GM18909 (cell line): ENCODE data around the gene ERICH3.
A peak's percentile ranks its signal among the peaks of the same experiment; 100 is the strongest.

Experiments
- ATAC-seq: cut with Tn5 transposase; IDR thresholded peaks from one replicate; pipeline ENCODE4 v1.9.1; 2021; ENCODE audit warnings: mild to moderate bottlenecking; ENCODE audit not compliant: unreplicated experiment, poor library complexity

Gene ERICH3, protein sequence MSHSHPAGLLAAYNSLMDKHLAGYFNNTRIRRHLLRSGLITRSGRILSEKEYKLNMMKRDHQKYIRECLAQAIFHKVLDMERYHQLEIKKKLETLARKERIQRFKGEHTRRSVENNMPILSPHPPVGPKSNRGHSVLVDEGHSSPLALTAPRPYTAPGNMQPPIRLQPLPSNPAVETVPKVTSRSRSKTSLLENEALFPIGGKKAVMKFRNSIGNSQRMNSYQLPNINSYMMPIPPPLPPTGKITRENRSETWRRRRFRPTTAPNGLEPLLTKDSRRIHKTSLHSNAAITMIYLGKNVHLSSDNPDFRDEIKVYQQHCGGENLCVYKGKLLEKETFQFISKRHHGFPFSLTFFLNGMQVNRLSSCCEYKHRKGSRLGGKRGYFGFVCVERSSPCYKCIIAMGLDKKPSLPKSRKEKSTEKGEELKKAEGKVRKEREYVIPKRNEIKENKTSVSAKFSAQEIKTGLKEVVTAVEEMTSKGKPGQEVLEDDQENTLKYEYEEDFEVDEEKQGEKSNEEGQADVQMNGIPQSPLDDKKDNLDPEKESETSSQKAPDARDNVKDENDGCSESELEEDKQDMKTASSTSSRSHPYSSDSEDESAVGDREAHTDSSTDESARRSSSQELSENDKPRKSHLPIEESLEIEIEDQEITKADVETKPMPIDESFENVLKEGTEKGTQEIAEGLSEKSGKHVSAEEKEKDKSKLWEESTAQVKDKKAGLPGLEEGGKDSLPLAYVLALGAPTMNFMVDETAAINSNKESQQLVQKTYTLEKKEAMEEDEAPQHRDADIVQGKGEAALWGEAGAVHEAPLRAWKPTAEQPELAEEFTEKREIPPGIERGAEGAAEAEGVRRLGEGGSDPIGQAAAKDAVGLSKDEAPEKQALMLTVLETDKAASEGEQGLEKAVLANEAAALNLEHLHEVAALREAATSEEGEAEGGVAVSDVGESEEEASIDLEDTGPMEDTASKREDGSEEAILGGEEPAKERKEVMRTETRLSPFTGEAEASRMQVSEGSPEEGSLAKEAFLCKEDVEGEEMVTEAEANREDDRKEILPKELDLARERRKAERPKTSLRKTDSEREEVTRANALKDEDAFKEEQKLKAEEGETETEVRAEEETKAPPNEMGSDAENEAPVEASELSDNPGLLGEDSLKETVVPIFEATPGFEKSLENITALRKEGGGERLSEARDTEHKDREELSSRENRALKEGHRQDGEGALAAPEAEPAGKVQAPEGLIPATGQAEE (N-terminal part only)

DNA sequence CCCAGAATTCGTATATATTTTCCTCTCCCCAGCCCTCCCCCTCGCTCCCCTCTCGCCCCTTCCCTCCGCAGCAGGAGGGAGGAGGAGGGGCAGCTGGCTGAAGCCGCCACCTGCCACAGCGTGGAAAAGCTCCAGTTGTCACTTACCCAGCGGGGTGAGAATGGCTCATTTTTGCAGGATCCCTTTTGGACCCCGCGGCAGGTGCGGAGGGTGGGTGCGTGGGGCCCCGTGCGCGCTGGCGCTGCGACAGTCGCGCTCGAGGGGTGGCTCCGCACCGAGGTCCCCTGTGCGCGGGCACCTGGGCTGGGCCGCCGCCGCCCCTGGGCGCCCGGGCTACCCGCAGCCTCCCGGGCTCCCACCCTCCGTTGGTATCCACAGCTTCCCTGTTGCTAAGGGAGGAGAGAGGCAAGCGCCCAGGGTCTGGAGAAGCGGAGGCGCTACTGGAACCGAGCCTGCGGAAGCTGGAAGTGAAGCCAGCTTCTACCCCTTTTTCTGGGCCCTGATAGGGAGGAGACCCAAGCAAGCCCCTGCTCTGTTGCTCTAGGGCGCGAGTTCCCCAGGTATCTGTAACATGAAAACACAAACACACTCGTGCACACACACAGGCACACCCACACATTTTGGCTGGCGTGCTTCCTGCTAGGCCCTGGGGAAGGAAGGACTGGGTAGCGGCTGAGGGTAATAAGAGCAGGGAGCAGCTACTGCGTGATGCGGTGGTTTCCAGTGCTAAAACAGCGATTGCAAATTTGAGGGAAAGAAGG lies at the start of gene ERICH3:
Gene ERICH3 (minus strand): TSS at position 442 of the 761 bp plus-strand sequence. CDS start 273 bp downstream, at position 169.
- ATAC-seq, result peak; percentile 66

- no peak for ATAC-seq
Observed at GRCh38 chr1:74717626-74718025, 44.0 kb upstream of the ERICH3 start.

GRCh38 chr1:74716822-74717221 lies 43.2 kb upstream of the ERICH3 start:
- ATAC-seq, result no peak

DNA sequence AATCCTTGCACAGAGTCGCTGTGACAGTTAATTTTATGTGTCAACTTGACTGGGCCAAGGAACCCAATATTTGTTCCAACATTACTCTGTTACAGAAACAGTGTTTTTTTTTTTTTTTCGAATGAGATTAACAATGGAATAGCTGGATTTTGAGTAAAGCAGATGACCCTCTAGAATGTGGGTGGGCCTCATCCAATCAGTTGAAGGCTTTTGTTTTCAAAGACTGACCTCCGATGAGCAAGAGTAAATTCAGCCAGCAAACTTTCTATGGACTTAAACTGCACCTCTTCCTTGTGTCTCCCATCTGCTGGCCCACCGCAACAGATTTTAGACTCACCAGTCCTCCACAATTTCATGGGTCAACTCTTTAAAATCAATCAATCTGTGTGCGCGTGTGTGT lies 42.2 kb upstream of the ERICH3 start:
- ATAC-seq, result no peak

DNA sequence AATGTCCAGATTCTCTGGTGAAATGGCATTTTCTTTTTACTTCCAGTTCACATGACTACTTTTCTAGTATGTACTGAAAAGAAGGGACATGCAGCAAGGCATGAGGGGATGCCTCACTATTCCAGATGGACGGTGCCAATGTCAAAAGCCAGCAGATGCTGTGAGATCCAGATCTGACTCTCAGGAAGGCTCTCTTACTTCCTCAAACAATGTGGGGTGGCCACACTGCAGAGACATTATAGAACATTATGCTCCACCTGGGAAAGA lies 41.6 kb upstream of the ERICH3 start:
- ATAC-seq, result no peak

DNA sequence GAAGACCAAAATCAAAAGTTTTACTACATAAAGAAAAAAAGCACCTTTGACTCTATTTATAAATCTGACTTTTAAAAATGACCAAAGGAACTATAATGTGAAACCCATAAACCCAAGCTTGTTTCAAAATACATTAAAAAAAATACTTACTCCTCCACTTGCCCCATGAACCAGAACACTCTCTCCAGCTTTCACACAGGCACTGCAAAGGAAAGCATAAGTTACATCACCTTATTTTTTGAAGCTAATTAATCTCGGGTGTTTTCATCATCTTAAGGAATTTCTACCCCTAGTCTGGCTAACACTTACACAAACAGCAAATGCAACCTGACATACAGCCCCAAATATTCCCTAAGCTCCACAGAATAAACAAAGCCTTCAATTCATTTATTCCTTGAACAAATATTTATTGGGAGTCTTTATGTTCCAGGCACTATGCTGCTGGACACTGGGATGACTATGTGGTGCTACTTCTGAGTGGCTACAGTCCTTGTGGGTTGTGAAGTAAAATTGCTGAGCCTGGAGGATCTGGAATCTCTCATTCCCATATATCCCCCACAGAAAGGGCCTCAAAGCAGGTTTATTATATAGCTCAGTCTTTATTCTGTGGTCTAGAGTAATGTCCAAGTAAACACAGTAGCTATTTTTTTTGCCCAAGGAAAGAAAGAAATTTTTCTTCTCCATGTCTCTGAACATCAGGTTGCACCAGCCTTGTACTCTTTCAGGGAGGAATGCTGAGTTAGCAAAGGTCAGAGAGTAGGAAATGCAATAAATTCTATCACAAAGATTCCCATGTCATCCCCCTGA lies 41.0 kb upstream of the ERICH3 start:
- ATAC-seq, result peak; percentile 61

DNA sequence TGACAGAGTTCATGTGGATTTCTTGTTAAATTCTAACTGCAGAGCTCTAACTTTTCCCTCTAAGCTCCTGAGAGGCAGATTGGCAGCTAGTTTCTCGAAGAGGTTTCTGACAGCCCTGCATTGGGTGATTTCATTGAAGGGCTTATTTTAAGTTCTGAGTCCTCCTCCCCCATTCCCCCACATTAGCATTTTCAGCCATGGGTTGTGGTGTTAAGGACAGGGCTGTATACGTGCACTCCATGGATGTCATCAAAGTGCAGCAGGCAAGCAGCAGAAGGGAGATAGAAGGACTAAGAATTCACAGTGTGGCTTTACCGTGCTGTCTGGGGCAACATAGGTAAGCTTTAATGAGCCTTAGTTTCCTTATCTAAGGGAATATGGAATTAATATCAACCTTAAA lies 40.3 kb upstream of the ERICH3 start:
- ATAC-seq, result peak; percentile 36

GRCh38 chr1:74712881-74713280 lies 39.3 kb upstream of the ERICH3 start:
- ATAC-seq, result no peak

DNA sequence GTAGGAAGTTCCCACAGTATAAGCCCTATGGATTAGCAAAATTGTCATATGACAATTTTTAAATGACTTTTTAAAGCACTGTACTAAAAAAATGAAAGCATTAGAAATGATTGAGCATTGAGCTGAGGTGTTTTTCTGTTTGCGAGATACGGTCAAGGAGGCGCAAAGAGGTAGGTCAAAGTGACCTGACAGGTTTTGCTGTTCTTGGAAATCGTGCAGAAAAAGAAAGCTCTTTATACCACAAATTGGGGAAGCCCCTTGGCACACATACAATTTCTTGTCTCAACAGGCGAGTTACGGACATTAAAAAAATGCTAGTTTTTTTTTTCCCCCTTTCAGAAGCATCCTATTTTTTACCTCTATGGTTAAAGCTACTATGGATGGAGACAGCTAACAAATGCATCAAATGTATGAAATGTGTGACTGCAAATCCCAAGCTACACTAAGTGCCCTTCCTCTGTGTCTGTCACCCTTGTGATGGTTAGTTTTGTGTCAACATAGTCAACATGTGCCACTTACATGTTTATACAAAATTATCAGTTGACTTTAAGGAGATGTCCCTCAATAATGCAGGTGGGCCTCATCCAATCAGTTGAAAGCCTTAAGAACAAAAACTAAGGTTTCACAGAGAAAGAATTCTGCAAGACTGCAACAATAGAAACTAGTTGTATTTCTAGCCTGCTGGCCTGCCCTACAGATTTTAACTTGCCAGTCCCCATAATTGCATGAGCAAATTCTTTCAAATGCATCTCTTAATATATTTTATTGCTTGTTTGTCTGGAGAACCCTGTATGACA lies 30.0 kb upstream of the ERICH3 start:
- ATAC-seq, result no peak

GRCh38 chr1:74699331-74699730 lies 25.7 kb upstream of the ERICH3 start:
- peak; percentile 52 for ATAC-seq

GRCh38 chr1:74697832-74698231 lies 24.2 kb upstream of the ERICH3 start:
- no peak for ATAC-seq

- no peak for ATAC-seq
Observed at GRCh38 chr1:74693473-74693872, 19.9 kb upstream of the ERICH3 start.

GRCh38 chr1:74690909-74691308 lies 17.3 kb upstream of the ERICH3 start:
- no peak for ATAC-seq

GRCh38 chr1:74690364-74690696 lies 16.7 kb upstream of the ERICH3 start:
- no peak for ATAC-seq

- ATAC-seq, result peak; percentile 76
Observed at GRCh38 chr1:74689621-74690363, 16.2 kb upstream of the ERICH3 start.

DNA sequence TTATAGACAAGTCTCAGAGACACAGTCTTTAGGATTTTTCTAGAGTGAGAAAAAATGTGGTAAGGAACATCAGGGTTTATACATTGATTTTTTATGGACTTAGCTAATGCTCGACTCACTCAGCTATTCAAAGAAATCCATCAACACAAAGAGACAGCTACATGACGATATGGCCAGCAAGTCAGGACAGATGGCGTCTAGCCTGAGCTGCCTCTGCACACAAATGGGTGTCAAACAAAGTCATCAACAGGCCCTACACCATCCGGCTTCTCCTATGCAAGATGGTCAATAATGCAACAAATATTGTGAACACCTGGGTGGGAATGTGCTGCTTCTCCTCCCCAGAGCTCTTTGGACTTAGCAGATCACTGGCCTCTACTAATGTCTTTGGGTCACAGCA lies 13.3 kb upstream of the ERICH3 start:
- no peak for ATAC-seq

- no peak for ATAC-seq
Observed at GRCh38 chr1:74684301-74684700, 10.7 kb upstream of the ERICH3 start.

GRCh38 chr1:74683656-74684055 lies 10.1 kb upstream of the ERICH3 start:
- no peak for ATAC-seq
